ENCODE measurements around the gene MMS22L.

MMS22L gene

DNA sequence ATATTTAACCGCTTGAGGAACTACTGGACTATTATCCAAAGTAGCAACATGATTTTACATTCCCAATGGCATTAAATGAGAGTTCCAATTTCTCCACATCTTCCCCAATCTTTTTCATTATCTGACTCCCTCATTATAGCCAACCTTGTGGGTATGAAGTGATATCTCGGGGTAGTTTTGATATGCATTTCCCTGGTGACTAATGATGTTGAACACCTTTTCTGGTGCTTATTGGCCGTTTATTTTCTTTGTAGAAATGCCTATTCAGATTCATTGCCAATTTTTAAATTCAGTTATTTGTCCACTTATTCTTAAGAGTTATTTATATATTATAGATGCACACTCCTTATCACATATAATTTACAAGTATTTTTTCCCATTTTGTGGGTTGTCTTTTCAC lies 129.0 kb downstream of the MMS22L start:
- DNase-seq (ENCODE audit: low read depth, low spot score) = no peak
- H3K27ac ChIP-seq = no peak overlapping the region

DNA sequence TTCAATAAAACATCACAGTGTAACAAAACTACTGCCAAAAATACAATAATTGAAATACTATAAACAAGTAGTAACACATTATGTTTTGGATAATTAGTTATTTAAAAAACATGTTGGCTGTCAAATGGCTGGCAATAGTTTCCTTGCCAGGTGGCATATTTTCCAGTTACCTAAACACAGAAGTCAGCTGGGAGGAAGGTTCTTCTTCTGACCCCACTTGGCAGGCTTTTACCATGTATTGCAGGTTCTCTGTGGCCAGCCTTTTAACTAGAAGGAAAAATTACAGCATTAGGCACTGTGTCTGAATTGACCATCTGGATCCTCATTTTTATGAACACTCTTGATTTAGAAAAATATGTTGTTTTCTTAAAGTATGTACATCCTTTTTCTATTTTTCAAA lies 131.4 kb downstream of the MMS22L start:
- H3K27ac ChIP-seq = no peak overlapping the region
- DNase-seq (ENCODE audit: low read depth, low spot score) = no peak

DNA sequence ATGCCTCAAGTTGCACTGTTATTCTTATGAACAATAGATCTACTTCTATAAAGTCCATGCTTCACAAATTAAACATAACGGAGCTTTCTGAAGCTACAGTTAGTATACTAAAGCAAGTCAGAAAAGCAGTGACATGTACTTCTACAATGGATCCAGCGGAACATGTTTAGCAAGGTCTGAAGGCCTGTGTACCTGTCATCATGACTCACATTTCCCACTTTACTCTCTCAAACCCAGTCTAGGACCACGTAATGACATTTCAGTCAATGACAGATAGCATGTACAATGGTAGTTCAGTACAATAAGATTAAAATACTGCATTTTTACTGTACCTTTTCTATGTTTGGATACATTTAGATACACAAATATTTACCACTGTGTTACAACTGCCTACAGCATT lies 132.1 kb downstream of the MMS22L start:
- no peak overlapping the region for H3K27ac ChIP-seq
- DNase-seq (ENCODE audit: low read depth, low spot score) = peak; percentile 58

- no peak for DNase-seq (ENCODE audit: low read depth, low spot score)
- H3K27ac ChIP-seq = no peak overlapping the region
Measured at GRCh38 chr6:97147421-97147820, 135.6 kb downstream of the MMS22L start.

GRCh38 chr6:97145691-97146090 lies 137.3 kb downstream of the MMS22L start:
- no peak overlapping the region for H3K27ac ChIP-seq
- DNase-seq (ENCODE audit: low read depth, low spot score) = no peak

DNA sequence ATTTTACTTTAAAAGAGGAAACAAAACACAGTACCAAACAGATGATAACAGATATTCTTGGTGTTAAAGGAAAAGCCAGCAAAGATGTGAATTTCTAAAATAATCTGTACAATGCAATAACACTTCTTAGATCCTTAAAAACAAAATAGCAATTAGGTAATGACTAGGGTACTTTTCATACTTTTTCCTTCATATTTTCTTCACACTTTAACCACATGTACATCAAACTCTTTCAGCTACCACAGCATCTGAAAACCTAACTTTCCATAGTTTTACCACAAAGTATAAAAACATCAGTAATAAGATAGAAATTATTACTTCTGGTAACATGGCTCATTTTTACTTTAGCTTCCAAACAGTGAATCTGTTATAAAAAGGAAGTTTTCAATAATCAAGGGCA lies 141.3 kb downstream of the MMS22L start:
- no peak overlapping the region for H3K27ac ChIP-seq

DNA sequence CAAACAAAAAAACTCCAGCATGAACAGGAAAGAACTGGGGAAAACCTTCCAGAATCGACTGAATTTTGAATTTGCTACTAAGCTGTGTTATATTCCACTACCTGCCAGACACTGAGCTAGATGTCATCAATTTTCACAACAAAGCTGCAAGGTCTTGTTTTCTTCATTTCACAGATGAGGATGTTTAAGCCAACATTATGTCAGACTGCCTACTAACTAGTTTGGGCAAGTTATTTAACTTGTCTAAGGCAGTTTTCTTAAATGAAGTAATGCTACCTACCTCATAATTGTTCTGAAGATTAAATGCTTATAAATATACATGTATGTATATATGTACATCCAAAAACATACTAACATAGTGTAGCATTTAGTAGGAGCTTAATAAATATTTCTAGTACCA lies 144.4 kb downstream of the MMS22L start:
- no peak overlapping the region for H3K27ac ChIP-seq
- DNase-seq (ENCODE audit: low read depth, low spot score) = no peak

More for the DNA sequence above, 141.3 kb downstream of the MMS22L start:
- DNase-seq (ENCODE audit: low read depth, low spot score) = no peak

DNA sequence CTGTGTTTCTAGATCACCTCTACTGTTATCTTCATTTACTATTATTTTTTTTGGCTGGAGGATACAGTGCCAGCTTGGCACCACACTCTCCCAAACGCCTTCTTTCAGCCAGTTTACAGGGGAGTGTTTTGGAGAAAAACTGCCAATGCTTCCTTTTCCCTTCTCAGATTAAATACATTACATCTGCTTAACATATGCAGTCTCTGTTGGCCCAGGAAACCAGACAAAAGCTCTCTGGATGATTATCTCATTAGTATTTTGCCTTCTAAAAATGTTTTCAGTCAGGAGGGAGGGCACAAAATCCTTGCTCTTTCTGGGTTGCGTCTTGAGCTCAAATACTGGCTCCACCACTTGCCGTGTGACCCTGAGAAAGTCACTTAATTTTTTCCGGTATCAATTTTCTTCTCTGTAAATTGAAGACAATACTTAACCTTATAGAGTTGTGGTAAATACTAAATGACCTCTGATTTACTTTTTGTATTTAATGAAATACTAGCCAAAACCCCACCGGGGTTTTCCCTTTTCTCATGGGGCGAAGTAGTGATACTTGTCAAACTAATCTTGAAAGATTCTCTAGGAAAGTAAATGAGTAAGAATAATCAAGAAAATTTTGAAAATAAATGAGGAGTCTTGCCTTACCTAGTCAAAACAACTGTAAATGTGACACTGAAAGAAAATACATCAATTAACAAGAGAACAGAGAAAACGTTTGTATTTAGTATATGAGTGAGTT lies 146.2 kb downstream of the MMS22L start:
- no peak for DNase-seq (ENCODE audit: low read depth, low spot score)
- H3K27ac ChIP-seq = no peak overlapping the region

DNA sequence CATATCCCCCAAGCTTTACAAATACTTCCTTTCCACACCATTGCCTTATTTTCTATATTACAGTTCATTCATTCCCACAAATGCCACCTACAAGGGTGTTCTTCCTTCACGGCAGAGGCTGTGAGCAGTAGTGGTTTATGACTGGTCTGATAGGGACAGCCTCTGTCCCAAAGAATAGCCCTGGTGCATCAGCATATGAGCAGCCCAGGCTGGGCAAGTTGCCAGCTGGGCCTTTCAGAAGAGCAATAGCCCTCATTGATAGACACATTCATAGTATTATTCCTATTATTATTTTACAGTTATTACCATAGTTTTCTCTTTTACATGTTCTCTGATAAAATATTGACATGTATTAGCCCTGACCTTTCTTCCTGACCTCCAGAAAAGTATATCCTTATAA lies 149.9 kb downstream of the MMS22L start:
- DNase-seq (ENCODE audit: low read depth, low spot score) = no peak
- H3K27ac ChIP-seq = no peak overlapping the region

GRCh38 chr6:97129106-97129505 lies 153.9 kb downstream of the MMS22L start:
- no peak for DNase-seq (ENCODE audit: low read depth, low spot score)
- no peak overlapping the region for H3K27ac ChIP-seq

DNA sequence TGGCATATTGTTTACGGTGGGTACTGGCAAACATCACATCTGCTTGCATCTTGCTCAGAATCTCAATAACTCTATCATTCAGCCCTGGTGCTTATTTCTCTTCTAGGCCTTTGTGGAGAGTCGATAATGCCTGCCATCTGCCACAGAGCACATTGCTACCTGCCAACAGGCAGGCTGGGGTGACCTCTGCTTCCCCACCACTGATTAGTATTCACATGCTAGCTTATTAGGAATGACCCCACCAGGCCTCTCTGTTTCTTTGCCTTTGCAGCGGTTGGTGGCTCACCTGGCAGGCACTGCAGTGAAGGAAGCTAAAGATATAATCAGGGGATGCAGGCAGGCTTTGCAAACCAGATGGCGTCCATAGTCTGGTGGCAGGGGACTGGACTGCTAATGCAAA lies 154.5 kb downstream of the MMS22L start:
- no peak for DNase-seq (ENCODE audit: low read depth, low spot score)
- no peak overlapping the region for H3K27ac ChIP-seq

- DNase-seq (ENCODE audit: low read depth, low spot score) = no peak
- no peak overlapping the region for H3K27ac ChIP-seq
Measured at GRCh38 chr6:97123652-97124051, 159.4 kb downstream of the MMS22L start.

DNA sequence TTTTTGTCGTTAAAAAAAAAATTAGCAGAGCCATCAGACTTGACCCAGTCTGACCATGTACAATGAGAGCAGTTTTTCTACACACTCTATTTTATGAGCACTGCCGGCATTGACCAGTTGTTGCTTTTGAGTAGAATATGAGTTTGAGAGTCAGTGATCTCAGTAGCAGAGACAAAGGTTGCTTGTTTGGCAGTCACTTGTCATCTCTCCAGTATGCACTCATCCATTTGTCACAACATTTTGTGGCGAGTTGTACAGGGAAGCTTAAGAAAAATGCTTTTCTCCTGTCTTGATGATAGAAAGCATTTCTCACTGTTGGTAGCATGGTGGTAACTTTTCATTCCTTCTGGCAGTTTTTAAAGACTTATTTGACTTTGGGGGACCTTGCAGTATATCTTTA lies 159.9 kb downstream of the MMS22L start:
- no peak for DNase-seq (ENCODE audit: low read depth, low spot score)
- H3K27ac ChIP-seq = no peak overlapping the region

DNA sequence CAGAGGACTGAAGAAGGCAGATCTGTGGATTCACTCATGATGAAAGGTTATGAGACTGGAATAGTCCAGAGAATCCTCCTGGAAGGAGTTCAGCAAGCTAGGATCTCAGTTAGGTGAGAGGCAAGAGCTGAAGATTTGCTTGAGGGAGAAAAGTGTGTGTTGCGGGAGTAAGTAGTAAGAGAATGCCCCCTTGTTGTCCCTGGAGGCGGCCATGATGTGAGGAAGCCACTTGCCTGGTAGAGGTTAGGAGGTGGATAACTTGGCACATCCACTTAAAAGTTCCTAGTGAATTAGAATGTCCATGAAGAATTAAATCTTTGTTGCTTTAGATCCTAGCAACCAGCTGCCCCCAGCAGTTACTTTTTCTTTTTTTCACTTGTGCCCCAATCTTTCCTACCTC lies 162.5 kb downstream of the MMS22L start:
- no peak overlapping the region for H3K27ac ChIP-seq
- no peak for DNase-seq (ENCODE audit: low read depth, low spot score)

- H3K27ac ChIP-seq = no peak overlapping the region
- DNase-seq (ENCODE audit: low read depth, low spot score) = no peak
Measured at GRCh38 chr6:97114645-97115044, 168.4 kb downstream of the MMS22L start.

- no peak for DNase-seq (ENCODE audit: low read depth, low spot score)
- H3K27ac ChIP-seq = no peak overlapping the region
Measured at GRCh38 chr6:97113170-97113569, 169.8 kb downstream of the MMS22L start.

DNA sequence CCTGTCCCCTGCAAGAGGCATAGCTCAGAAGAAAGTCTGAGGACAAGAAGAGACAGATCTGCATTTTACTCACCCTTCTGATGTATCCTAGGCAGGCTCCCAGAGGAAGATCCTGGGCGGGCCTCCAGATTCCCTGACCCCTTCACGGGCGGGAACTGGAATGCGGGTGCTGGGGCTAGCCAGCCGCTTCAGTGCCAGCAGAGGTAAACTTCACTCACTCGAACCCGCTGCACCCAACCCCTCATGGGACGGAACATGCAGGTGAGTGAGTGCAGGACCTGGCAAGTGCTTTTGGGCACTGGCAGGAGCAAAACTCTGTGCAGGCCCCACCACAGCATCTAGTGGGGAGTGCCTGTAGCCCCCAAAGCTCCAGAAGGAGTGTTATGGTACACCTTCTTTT lies 171.8 kb downstream of the MMS22L start:
- no peak for DNase-seq (ENCODE audit: low read depth, low spot score)
- no peak overlapping the region for H3K27ac ChIP-seq

DNA sequence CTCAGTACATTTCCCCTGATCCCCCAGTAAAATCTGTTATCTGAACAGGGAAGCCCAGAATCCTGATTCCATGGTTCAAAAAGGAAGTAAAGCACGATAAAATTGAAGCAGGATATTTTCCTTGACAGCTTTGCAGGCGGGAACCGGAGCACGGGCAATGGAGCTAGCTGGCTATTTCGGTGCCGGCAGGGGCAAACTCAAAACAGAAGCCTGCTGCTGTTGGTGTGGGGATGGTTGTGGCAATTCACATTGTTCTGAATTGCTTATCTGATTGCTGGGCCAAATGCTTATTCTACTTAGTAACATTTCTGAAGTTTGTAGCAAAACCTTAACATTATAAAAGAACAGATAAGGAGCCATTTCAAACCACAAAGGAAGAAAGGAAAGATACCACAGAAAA lies 172.4 kb downstream of the MMS22L start:
- no peak overlapping the region for H3K27ac ChIP-seq
- no peak for DNase-seq (ENCODE audit: low read depth, low spot score)

GRCh38 chr6:97110149-97110548 lies 172.9 kb downstream of the MMS22L start:
- DNase-seq (ENCODE audit: low read depth, low spot score) = no peak

GRCh38 chr6:97109444-97109843 lies 173.6 kb downstream of the MMS22L start:
- no peak overlapping the region for H3K27ac ChIP-seq
- no peak for DNase-seq (ENCODE audit: low read depth, low spot score)

More at GRCh38 chr6:97110149-97110548, 172.9 kb downstream of the MMS22L start:
- no peak overlapping the region for H3K27ac ChIP-seq

DNA sequence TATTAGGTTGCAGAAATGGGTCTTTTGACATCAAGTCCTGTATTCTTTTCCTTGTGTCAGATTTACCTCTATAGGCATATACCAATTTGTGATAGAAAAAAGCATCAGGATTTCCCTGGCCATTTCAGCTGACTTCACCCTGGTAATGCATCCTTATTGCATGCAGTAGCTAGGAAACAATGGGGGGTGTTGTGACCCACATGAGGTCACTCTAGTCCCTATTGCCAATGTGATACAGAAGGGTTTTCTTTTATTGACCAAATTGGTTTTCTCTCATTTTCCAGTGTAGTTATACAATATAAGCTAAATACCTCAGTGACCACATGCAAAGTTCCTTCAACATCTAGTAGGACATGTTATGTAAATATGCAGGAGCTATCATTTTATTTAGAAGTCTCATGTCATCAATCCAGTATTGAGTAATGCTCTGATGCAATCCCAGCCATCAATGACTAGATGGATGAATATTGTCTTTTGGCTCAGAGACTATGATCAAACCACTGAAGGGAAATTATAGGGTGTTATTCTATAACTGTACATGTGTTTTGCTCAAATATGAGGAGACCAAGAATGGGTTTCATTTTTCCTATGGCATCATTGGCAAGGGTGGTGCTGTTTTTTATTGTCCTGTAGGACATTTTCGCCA lies 180.7 kb downstream of the MMS22L start:
- H3K27ac ChIP-seq = no peak overlapping the region
- DNase-seq (ENCODE audit: low read depth, low spot score) = no peak

DNA sequence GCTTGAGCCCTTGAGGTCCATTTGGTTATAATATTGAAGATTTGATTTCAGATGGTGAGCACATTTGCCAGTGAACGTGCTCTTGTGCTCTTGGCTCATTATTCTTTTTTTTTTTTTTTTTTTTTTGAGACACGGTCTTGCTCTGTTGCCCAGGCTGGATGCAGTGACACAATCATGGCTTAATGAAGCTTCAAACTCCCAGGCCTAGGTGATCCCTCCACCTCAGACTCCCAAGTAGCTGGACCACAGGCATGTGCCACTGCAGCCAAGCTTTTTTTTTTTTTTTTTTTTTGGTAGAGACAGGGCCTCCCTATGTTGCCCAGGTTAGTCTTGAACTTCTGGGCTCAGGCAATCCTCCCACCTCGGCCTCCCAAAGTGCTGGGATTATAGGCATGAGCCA lies 182.3 kb downstream of the MMS22L start:
- no peak overlapping the region for H3K27ac ChIP-seq
- DNase-seq (ENCODE audit: low read depth, low spot score) = no peak
